Measurements from ENCODE around the gene CHN2. TPM values are rescaled to one million over a fixed set of nuclear protein-coding genes. Genes with fewer than 3 reads are reported as not detected.

The CHN2 gene
- total RNA-seq, 1 experiment from 2014 or later, result 2.1 TPM

- Histone ChIP-seq H3K27me3 (ENCODE audit: insufficient read depth, low read length) (no peaks in the 10 kb centered on the region), H2AFZ (ENCODE audit: low read depth, low read length, poor library complexity, severe bottlenecking) (no peak overlapping the region), H3K4me1 (ENCODE audit: control insufficient read depth in 1 of 2, insufficient read depth in 2 of 2, low read length in 2 of 2) (no peaks in the 10 kb centered on the region), H3K36me3 (ENCODE audit: control insufficient read depth in 1 of 2, insufficient read depth in 2 of 2, low read length in 2 of 2) (no peaks in the 10 kb centered on the region), H3K4me3 (replicated peaks in 1 of 2; ENCODE audit: low read depth in 1 of 2, low read length in 2 of 2) (no peak overlapping the region), H3K79me2 (ENCODE audit: insufficient read depth, low read length) (no peaks in the 10 kb centered on the region), H3K9ac (ENCODE audit: low read length) (no peak overlapping the region), H3K4me2 (ENCODE audit: low read length) (no peak overlapping the region), H3K9me3 (ENCODE audit: control insufficient read depth in 1 of 2, insufficient read depth in 1 of 2, low read depth in 1 of 2, low read length in 2 of 2) (no peaks in the 10 kb centered on the region), H3K27ac (ENCODE audit: low read depth, low read length) (no peak overlapping the region), H3K9me2 (ENCODE audit: insufficient read depth) (no peaks in the 10 kb centered on the region), H4K20me1 (ENCODE audit: insufficient read depth) (no peaks in the 10 kb centered on the region)
- no TSS peak for BruUV-seq (replicated peaks)
- TF ChIP-seq JUND (IDR thresholded peaks at IDR 0.05), result no peak
- TF ChIP-seq CEBPB (IDR thresholded peaks at IDR 0.05; ENCODE audit: low read depth), result no peak
- TF ChIP-seq EZH2phosphoT487 (IDR thresholded peaks at IDR 0.05; ENCODE audit: borderline replicate concordance), result no peak
- no peak for TF ChIP-seq POLR2AphosphoS5 (IDR thresholded peaks at IDR 0.05; ENCODE audit: low read depth, low read length)
- TF ChIP-seq POLR2A (IDR thresholded peaks at IDR 0.05; ENCODE audit: borderline replicate concordance, extremely low read depth, insufficient read depth, insufficient read length), result no peak
- TF ChIP-seq CTCF (IDR thresholded peaks at IDR 0.05 in 2 of 3, conservative IDR thresholded peaks at IDR 0.05 in 1 of 3; ENCODE audit: borderline replicate concordance in 1 of 3, insufficient read depth in 1 of 3, low read depth in 2 of 3, low read length in 2 of 3), result no peak
- no peak for TF ChIP-seq ZNF274 (IDR thresholded peaks at IDR 0.05; ENCODE audit: low read depth, low read length)
- TF ChIP-seq YY1 (IDR thresholded peaks at IDR 0.05; ENCODE audit: extremely low read depth, insufficient replicate concordance, low read depth, low read length), result no peak
- no peak for TF ChIP-seq ATF3 (IDR thresholded peaks at IDR 0.05)
- TF ChIP-seq MAX (IDR thresholded peaks at IDR 0.05), result no peak
- DNase-seq (ENCODE audit: low read depth, low spot score) (no peak), ATAC-seq (no peak)
- ChIA-PET RAD21 (ENCODE audit: low non-redundant PET in 1 of 2, low total read pairs in 2 of 2, uncharacterized antibody in 2 of 2, unreplicated experiment in 2 of 2) (no interaction called here), CTCF (interaction anchor here (1.4 kb wide), 1 partner anchor 531 kb away, joined by 3 read pairs; no protein-coding TSS in a partner anchor), POLR2A (no interaction called here)
- intact Hi-C loops (cut with micrococcal nuclease), result no loop called here
Measured at GRCh38 chr7:29457565-29458011, 263.0 kb downstream of the CHN2 start.

Measured in HCT116 (cell line).